Measurements from ENCODE around the gene TLR9. TPM values are rescaled to one million over a fixed set of nuclear protein-coding genes. Genes with fewer than 3 reads are reported as not detected.
A peak's percentile ranks its signal among the peaks of the same experiment; 100 is the strongest.

The TLR9 gene
- total RNA-seq, 2 donors from 2014 or later, result 0.29 TPM; not detected in 1

DNA sequence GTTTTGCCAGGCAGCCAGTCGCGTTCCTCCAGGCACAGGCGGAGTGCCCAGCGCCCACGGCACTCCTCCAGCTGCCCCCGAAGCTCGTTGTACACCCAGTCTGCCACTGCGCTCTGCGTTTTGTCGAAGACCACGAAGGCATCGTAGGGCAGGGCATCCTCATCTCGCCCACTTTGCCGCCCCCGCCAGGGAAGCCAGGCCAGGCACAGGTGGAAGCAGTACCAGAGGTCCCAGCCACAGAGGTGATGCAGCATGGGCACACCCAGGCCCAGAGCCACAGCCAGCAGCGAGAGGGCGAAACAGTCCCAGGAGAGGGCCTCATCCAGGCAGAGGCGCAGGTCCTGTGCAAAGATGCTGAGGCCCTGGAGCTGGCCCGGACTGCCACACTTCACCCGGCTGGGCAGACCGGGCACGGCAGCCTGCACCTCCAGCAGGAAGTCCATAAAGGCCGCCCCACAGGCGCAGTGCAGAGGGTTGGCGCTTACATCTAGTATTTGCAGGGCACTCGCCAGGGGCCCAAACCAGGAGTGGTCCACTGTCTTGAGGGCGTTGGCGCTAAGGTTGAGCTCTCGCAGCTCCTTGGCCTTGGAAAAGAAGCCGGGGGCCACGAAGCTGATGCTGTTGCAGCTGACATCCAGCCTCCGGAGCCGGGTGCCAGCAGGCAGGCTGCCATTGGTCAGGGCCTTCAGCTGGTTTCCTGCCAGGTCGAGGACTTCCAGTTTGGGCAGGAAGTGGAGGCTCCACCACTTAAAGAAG, 3.7 kb downstream of the TLR9 start:
- intact Hi-C loops (cut with DNase I), result loop anchor here (5.0 kb wide), 2 partner anchors 121 to 126 kb away; no protein-coding TSS in a partner anchor
- peak; percentile 59 for DNase-seq

GRCh38 chr3:52221141-52221562, 4.3 kb downstream of the TLR9 start:
- DNase-seq, result no peak
- intact Hi-C loops (cut with DNase I), result loop anchor here (5.0 kb wide), 2 partner anchors 121 to 126 kb away; no protein-coding TSS in a partner anchor
- no peak for ATAC-seq

More for the DNA sequence above, 3.7 kb downstream of the TLR9 start:
- no peak for ATAC-seq

- intact Hi-C loops (cut with DNase I), result loop anchor here (5.0 kb wide), 2 partner anchors 122 to 127 kb away; no protein-coding TSS in a partner anchor
- ATAC-seq (peak; percentile 53 to 67), DNase-seq (peak; percentile 85)
Observed at GRCh38 chr3:52220380-52221026, 4.9 kb downstream of the TLR9 start.

GRCh38 chr3:52218937-52219650, 6.4 kb downstream of the TLR9 start:
- ATAC-seq (peak; percentile 5 to 6), DNase-seq (no peak)
- intact Hi-C loops (cut with DNase I), result loop anchor here in 1 of 2 donors (10.0 kb wide), 1 partner anchor 214 kb away; no protein-coding TSS in a partner anchor

- ATAC-seq (no peak), DNase-seq (no peak)
- intact Hi-C loops (cut with DNase I), result loop anchor here in 1 of 2 donors (10.0 kb wide), 1 partner anchor 214 kb away; no protein-coding TSS in a partner anchor
Observed at GRCh38 chr3:52218454-52218853, 7.0 kb downstream of the TLR9 start.

DNA sequence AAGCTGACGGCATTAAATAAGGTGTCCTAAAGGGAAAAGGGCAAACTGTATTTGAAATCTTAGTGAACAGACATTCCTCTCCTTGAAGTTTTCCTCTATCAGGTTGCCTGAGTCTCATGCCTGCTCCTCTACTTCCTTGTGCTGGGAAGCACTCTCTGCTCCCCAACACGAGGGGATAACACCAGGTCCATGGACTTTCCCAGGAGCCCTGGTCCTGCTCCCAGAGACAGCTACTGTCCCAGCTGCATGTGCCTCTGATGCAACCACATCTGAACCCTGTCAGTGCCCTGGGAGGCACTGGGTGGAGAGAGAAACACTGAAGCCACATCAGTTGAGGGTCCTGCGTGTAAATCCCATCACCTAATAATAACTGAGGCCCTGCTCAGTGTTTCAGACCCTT, 7.4 kb downstream of the TLR9 start:
- DNase-seq, result no peak
- intact Hi-C loops (cut with DNase I), result loop anchor here in 1 of 2 donors (10.0 kb wide), 1 partner anchor 213 kb away; no protein-coding TSS in a partner anchor
- no peak for ATAC-seq

DNA sequence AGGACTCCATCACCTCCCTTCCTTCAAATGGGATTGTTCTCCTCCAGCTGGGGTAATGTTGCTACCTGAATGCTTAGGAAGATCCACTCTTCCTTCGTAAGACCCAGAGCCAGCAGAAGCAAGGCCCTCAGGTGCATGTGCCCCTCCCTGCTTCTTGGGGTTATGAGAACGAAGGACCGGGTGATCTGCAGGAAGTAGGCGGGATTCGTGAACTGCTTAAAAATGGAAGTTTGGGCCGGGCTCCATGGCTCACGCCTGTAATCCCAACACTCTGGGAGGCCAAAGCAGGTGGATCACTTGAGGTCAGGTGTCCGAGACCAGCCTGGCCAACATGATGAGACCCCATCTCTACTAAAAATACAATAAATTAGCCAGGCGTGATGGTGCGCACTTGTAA, 8.0 kb downstream of the TLR9 start:
- intact Hi-C loops (cut with DNase I), result loop anchor here in 1 of 2 donors (10.0 kb wide), 1 partner anchor 213 kb away; no protein-coding TSS in a partner anchor
- DNase-seq, result no peak
- ATAC-seq, result no peak

DNA sequence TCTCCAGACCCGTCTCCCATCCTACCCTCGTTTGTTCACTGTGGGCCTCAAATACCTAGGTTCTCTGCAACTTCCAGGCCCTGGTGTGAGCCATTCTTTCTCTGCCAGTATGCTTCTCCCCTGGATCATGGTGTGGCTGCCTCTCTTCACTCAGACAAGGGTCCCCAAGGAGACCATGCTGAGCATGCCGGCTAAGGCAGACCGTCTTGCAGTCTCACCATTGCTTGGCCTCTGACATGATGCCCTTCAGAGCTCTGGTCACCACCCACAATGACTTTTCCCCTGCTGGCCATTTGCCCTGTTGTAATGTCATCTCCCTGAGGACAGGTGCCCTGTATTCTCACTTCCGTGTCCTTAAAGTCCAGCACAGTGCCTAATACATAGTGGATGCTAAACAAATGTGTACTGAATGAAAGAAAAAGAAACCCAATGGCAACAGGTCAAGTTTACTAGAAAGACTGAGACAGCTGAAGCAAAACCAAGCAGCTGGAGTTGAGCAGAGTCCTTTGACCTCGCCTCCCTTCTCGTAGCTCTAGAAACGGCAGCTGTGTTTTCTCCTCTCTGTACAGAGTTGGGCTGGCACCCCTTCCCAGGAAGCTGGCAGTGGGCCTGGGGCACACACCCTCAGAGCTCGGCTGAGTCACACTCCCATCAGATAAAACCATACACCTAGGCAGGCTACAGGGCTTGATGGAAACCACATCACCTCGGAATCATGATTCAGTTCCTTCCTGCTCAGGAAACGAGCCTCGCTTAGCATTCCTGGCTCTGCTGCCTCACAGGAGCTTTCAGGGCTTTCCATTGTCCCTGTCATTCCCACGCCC, 8.6 kb downstream of the TLR9 start:
- DNase-seq (peak; percentile 81), ATAC-seq (peak; percentile 67 to 93)
- intact Hi-C loops (cut with DNase I), result loop anchor here in 1 of 2 donors (10.0 kb wide), 1 partner anchor 212 kb away; no protein-coding TSS in a partner anchor

- ATAC-seq, result no peak
- no peak for DNase-seq
- intact Hi-C loops (cut with DNase I), result loop anchor here in 1 of 2 donors (10.0 kb wide), 1 partner anchor 211 kb away; no protein-coding TSS in a partner anchor
Observed at GRCh38 chr3:52215351-52215750, 10.1 kb downstream of the TLR9 start.

- no peak for DNase-seq
- ATAC-seq, result no peak
- intact Hi-C loops (cut with DNase I), result loop anchor here in 1 of 2 donors (10.0 kb wide), 1 partner anchor 209 kb away; no protein-coding TSS in a partner anchor
Observed at GRCh38 chr3:52213901-52214300, 11.5 kb downstream of the TLR9 start.

GRCh38 chr3:52213005-52213404, 12.4 kb downstream of the TLR9 start:
- DNase-seq (no peak), ATAC-seq (no peak)
- intact Hi-C loops (cut with DNase I), result loop anchor here in 1 of 2 donors (10.0 kb wide), 1 partner anchor 208 kb away; no protein-coding TSS in a partner anchor

DNA sequence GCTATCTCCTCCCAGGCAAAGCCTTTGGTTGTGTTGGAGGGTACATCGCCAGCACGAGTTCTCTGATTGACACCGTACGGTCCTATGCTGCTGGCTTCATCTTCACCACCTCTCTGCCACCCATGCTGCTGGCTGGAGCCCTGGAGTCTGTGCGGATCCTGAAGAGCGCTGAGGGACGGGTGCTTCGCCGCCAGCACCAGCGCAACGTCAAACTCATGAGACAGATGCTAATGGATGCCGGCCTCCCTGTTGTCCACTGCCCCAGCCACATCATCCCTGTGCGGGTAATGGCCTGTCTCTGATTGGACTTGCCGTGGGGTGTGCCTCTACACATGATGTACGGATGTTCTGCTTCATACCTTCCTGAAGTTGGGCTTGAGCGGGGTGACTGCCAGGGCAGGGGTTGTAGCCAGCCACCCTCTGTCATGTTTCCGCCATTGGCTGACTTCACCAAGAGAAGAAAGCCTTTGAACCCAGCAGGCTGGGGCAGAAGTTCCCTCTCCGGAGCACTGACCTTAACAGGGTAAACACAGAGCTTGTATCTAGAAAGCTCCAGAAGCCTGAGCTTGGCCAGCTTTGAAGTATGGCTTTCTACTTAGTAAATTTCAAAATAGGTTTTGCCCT, 14.1 kb downstream of the TLR9 start:
- ATAC-seq, result no peak
- intact Hi-C loops (cut with DNase I), result loop anchor here in 1 of 2 donors (10.0 kb wide), 1 partner anchor 207 kb away; no protein-coding TSS in a partner anchor
- DNase-seq, result no peak

DNA sequence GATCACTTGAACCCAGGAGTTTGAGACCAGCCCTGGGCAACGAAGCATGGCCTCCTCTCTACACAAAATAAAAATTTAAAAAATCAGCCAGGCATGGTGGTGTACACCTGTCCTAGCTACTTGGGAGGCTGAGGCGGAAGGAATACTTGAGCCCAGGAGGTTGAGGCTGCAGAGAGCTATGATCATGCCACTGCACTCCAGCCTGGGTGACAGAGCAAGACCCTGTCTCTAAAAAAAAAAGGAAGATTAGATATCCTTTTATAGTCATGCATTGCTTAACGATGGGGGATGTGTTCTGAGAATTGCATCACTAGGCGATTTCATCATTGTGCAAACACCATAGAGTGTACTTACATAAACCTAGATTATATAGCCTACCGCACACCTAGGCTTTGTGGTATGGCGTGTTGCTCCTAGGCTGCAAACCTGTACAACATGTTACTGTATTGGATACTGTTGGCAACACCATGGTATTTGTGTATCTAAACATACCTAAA, 14.8 kb downstream of the TLR9 start:
- intact Hi-C loops (cut with DNase I), result loop anchor here in 1 of 2 donors (10.0 kb wide), 1 partner anchor 206 kb away; no protein-coding TSS in a partner anchor
- DNase-seq (no peak), ATAC-seq (peak; percentile 39 to 50)

GRCh38 chr3:52210037-52210436, 15.4 kb downstream of the TLR9 start:
- no peak for ATAC-seq
- no peak for DNase-seq
- intact Hi-C loops (cut with DNase I), result loop anchor here in 1 of 2 donors (10.0 kb wide), 1 partner anchor 205 kb away; no protein-coding TSS in a partner anchor

DNA sequence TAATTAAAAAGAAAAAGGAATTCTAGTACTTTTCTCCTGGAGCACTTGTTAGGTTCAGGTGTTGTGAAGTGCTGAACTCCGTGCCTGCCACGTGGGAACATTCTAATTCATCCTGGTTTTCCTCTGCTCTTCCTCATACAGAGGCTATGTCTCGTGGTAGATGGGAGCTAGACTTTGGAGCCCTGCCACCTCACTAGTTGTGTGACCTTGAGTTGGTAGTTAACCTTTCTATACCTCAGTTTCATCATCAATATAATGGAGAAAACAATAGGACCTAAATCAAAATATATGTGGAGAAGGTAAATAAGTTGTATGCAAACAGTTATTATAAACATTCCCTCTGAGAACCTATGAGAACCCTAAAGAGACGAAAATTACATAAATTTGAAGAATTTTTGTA, 16.9 kb downstream of the TLR9 start:
- DNase-seq (no peak), ATAC-seq (no peak)
- intact Hi-C loops (cut with DNase I), result no loop called here

- no peak for DNase-seq
- no peak for ATAC-seq
- intact Hi-C loops (cut with DNase I), result no loop called here
Observed at GRCh38 chr3:52205727-52206372, 19.6 kb downstream of the TLR9 start.
